A549 (cell line): ENCODE measurements around the gene TRABD2B. TPM values are rescaled to one million over a fixed set of nuclear protein-coding genes. Genes with fewer than 3 reads are reported as not detected.

Source experiments
- ATAC-seq, 2 experiments: fragments of 200-7000 bp in 1 of 2; fragments of >200 bp in 1 of 2; cut with Nextera tagmentation in 1 of 2; cut with Tn5 transposase in 1 of 2; 3 replicates each; pipeline versions ENCODE4 v1.8.0 to v1.9.1; 2018 to 2020; ENCODE audit warnings: mild to moderate bottlenecking in 1 of 2, moderate library complexity in 1 of 2
- CTCF ChIA-PET: fragments of 300-600 bp; sonication (Branson Sonifier 250); formaldehyde crosslinking; extraction: SDS; loops from one replicate; lab custom pipeline; 2021; ENCODE audit warnings: antibody characterized with exemption, inconsistent platforms; lab: Yijun Ruan, JAX
- POLR2A ChIA-PET: fragments of 350-600 bp; formaldehyde crosslinking; extraction: SDS; loops from one replicate; lab custom pipeline; 2021; ENCODE audit warnings: antibody characterized with exemption, inconsistent platforms; lab: Yijun Ruan, JAX
- DNase-seq, 2 experiments: peaks; one replicate each; pipeline versions ENCODE4 v3.0.0 to v3.0.0-alpha.2; 2011 to 2016; ENCODE audit warnings: low read depth in 1 of 2, low spot score in 1 of 2
- FAIRE-seq: peaks from 2 replicates; lab custom pipeline; 2011; peaks lifted over from hg19 to GRCh38; lab: Jason Lieb, UNC
- H3K27ac ChIP-seq, 2 experiments: fragments of >200 bp; sonication (Bioruptor Twin); formaldehyde crosslinking; 3 replicates each; pipeline ENCODE4 v1.5.1; 2016 to 2017
- H3K4me1 ChIP-seq: fragments of >200 bp; sonication (Bioruptor Twin); formaldehyde crosslinking; 3 replicates; pipeline ENCODE4 v1.6.1; 2016
- H3K4me2 ChIP-seq: fragments of >200 bp; sonication (Bioruptor Twin); formaldehyde crosslinking; 3 replicates; pipeline ENCODE4 v1.6.1; 2016
- H3K4me3 ChIP-seq: fragments of >200 bp; sonication (Bioruptor Twin); formaldehyde crosslinking; 3 replicates; pipeline ENCODE4 v1.5.1; 2016
- H3K9me3 ChIP-seq: fragments of >200 bp; sonication (Bioruptor Twin); formaldehyde crosslinking; 3 replicates; pipeline ENCODE4 v1.6.1; 2016
- CEBPB ChIP-seq, 2 experiments: fragments of >200 bp in 1 of 2; sonication (Bioruptor Twin) in 1 of 2; formaldehyde crosslinking in 1 of 2; IDR thresholded peaks; 2 replicates each; pipeline ENCODE4 v1.6.1; 2012 to 2016
- CHD2 ChIP-seq: fragments of 150-350 bp; IDR thresholded peaks from 2 replicates; pipeline ENCODE4 v1.6.1; 2014; ENCODE audit warnings: low read length; ENCODE audit not compliant: partially characterized antibody
- CHD4 ChIP-seq: fragments of 200-600 bp; sonication (generic); IDR thresholded peaks from 2 replicates; pipeline ENCODE4 v1.6.1; 2016; ENCODE audit warnings: antibody characterized with exemption, mild to moderate bottlenecking, borderline replicate concordance
- CTCF ChIP-seq: fragments of >200 bp; sonication (Bioruptor Twin); formaldehyde crosslinking; IDR thresholded peaks from 3 replicates; pipeline ENCODE4 v1.5.1; 2016
- HDAC2 ChIP-seq: fragments of 200-600 bp; sonication (generic); IDR thresholded peaks from 2 replicates; pipeline ENCODE4 v1.6.1; 2016
- HEYL ChIP-seq: fragments of 250-450 bp; sonication (Bioruptor Pico); IDR thresholded peaks from 2 replicates; pipeline ENCODE4 v1.8.0; 2021; ENCODE audit warnings: mild to moderate bottlenecking, moderate library complexity
- HMGXB4 ChIP-seq: fragments of 250-450 bp; sonication (Bioruptor Pico); IDR thresholded peaks from 2 replicates; pipeline ENCODE4 v1.5.0; 2021; ENCODE audit warnings: mild to moderate bottlenecking, moderate library complexity, borderline replicate concordance
- HOXB5 ChIP-seq: fragments of 250-450 bp; sonication (Bioruptor Pico); IDR thresholded peaks from 2 replicates; pipeline ENCODE4 v1.5.0; 2020; ENCODE audit warnings: mild to moderate bottlenecking, moderate library complexity
- JUNB ChIP-seq: fragments of >200 bp; sonication (Bioruptor Twin); formaldehyde crosslinking; IDR thresholded peaks from 2 replicates; pipeline ENCODE4 v1.6.1; 2016
- KDM5A ChIP-seq: fragments of 200-600 bp; sonication (generic); IDR thresholded peaks from 2 replicates; pipeline ENCODE4 v1.6.1; 2016; ENCODE audit warnings: antibody characterized with exemption, mild to moderate bottlenecking
- MYC ChIP-seq: IDR thresholded peaks from 2 replicates; pipeline ENCODE4 v1.6.1; 2012; ENCODE audit warnings: mild to moderate bottlenecking, inconsistent platforms, low read length, improper control_type of control experiment, borderline replicate concordance
- PBX3 ChIP-seq: IDR thresholded peaks from 2 replicates; pipeline ENCODE4 v1.6.1; 2012
- RARB ChIP-seq: fragments of 250-450 bp; sonication (Bioruptor Pico); IDR thresholded peaks from 2 replicates; pipeline ENCODE4 v1.8.0; 2021; ENCODE audit warnings: mild to moderate bottlenecking, moderate library complexity
- RCOR1 ChIP-seq: fragments of 150-350 bp; IDR thresholded peaks from 2 replicates; pipeline ENCODE4 v1.6.1; 2014; ENCODE audit warnings: antibody characterized with exemption, low read length, low read depth
- SMC3 ChIP-seq: fragments of >200 bp; sonication (Bioruptor Twin); formaldehyde crosslinking; IDR thresholded peaks from 3 replicates; pipeline ENCODE4 v1.6.1; 2018; ENCODE audit warnings: inconsistent platforms
- TFCP2L1 ChIP-seq: fragments of 250-450 bp; sonication (Bioruptor Pico); IDR thresholded peaks from 2 replicates; pipeline ENCODE4 v1.5.0; 2021; ENCODE audit warnings: mild to moderate bottlenecking
- USF2 ChIP-seq: fragments of 450-650 bp; IDR thresholded peaks from 2 replicates; pipeline ENCODE4 v1.6.1; 2014; ENCODE audit warnings: antibody characterized with exemption
- ZNF302 ChIP-seq: fragments of 250-450 bp; sonication (Bioruptor Pico); IDR thresholded peaks from 2 replicates; pipeline ENCODE4 v1.9.0; 2021; ENCODE audit warnings: inconsistent platforms, mild to moderate bottlenecking, moderate library complexity
- ZSCAN20 ChIP-seq: fragments of 250-450 bp; sonication (Bioruptor Pico); IDR thresholded peaks from 2 replicates; pipeline ENCODE4 v1.8.0; 2022; ENCODE audit warnings: mild to moderate bottlenecking, moderate library complexity
- WGBS: methylation state at CpG from one replicate; pipeline ENCODE4 v1.1.6; 2017; ENCODE audit errors: missing lambda C conversion rate; 5-methylcytosine and 5-hydroxymethylcytosine counted together
- polyA plus RNA-seq, 4 experiments: library from polyadenylated mRNA; depleted of rRNA in 3 of 4; stranded (reverse); fragments of >200 nt; fragmentation: RNase III in 1 of 4; extraction: RNeasy Plus Mini Kit Qiagen cat#74134 plus additional on column Dnase treatment in 1 of 4; gene quantifications; 2 replicates in 3 of 4; 3 replicates in 1 of 4; pipeline ENCODE4 v1.2.3, GENCODE V29; 2011 to 2017

The TRABD2B gene
- polyA plus RNA-seq, 2 of the 4 experiments (the other 2 are of a cell fraction), result 0.04 to 0.21 TPM

GRCh38 chr1:47967864-47968555, 29.2 kb downstream of the TRABD2B start (continued):
- TF ChIP-seq HMGXB4 (CRISPR knock-in tag), result no peak

GRCh38 chr1:47965816-47966215, 31.4 kb downstream of the TRABD2B start:
- TF ChIP-seq PBX3 (no peak), RCOR1 (no peak), KDM5A (no peak), USF2 (no peak), HOXB5 (CRISPR knock-in tag) (no peak), HDAC2 (no peak), CHD4 (no peak), TFCP2L1 (CRISPR knock-in tag) (no peak), ZNF302 (CRISPR knock-in tag) (no peak), CEBPB (IDR thresholded peaks at IDR 0.05) (no peak), CTCF (no peak), RARB (CRISPR knock-in tag) (no peak), ZSCAN20 (CRISPR knock-in tag) (no peak), JUNB (no peak)
- POLR2A ChIA-PET, result no interaction called here
- no peak for FAIRE-seq

GRCh38 chr1:47964636-47965035, 32.5 kb downstream of the TRABD2B start:
- Histone ChIP-seq H3K4me1 (no peaks in the 10 kb centered on the region), H3K27ac (no peak overlapping the region), H3K9me3 (no peaks in the 10 kb centered on the region), H3K4me3 (no peak overlapping the region), H3K4me2 (no peak overlapping the region)
- ATAC-seq, result no peak
- ChIA-PET CTCF (no interaction called here), POLR2A (no interaction called here)
- no peak for FAIRE-seq
- WGBS, result 63% methylated on average over 5 of the region's 5 CpGs
- TF ChIP-seq MYC (no peak), SMC3 (no peak), HEYL (CRISPR knock-in tag) (no peak), HMGXB4 (CRISPR knock-in tag) (no peak), CHD2 (no peak)
- DNase-seq, result no peak

More at GRCh38 chr1:47965816-47966215, 31.4 kb downstream of the TRABD2B start:
- Histone ChIP-seq H3K4me3 (no peak overlapping the region), H3K9me3 (no peaks in the 10 kb centered on the region), H3K27ac (no peak overlapping the region), H3K4me1 (no peaks in the 10 kb centered on the region), H3K4me2 (no peak overlapping the region)
- CTCF ChIA-PET, result no interaction called here
- DNase-seq, result no peak
- no peak for ATAC-seq
- WGBS, result 45% methylated on average over 4 of the region's 4 CpGs
